PC-9 (cell line): ENCODE data around the gene CSTF1. TPM values are rescaled to one million over a fixed set of nuclear protein-coding genes. Genes with fewer than 3 reads are reported as not detected.

ENCODE experiments used
- BruUV-seq: library from RNA; stranded (reverse); fragments of 400-500 nt; replicated peaks from 2 replicates; lab custom pipeline; 2021; lab: Mats Ljungman, UMichigan
- CTCF ChIA-PET: fragments of 300-600 bp; sonication (Branson Sonifier 250); formaldehyde crosslinking; loops from one replicate; lab custom pipeline; 2022; ENCODE audit warnings: antibody characterized with exemption; lab: Charles Lee
- POLR2A ChIA-PET: fragments of 300-600 bp; sonication (Branson Sonifier 250); formaldehyde crosslinking; loops from one replicate; lab custom pipeline; 2022; ENCODE audit warnings: antibody characterized with exemption; ENCODE audit not compliant: unreplicated experiment; lab: Charles Lee
- DNase-seq, 2 experiments: peaks; one replicate each; pipeline versions ENCODE4 v3.0.0 to v3.0.0-alpha.2; 2015 to 2022; ENCODE audit warnings: mixed read lengths in 1 of 2
- H2AFZ ChIP-seq: fragments of 200-600 bp; sonication (generic); 2 replicates; pipeline ENCODE4 v1.8.1; 2017; ENCODE audit warnings: antibody characterized with exemption
- H3F3A ChIP-seq: fragments of 200-600 bp; sonication (generic); 2 replicates; pipeline ENCODE4 v1.8.1; 2017; ENCODE audit warnings: antibody characterized with exemption, mild to moderate bottlenecking, low read depth; ENCODE audit not compliant: insufficient read depth
- H3K27ac ChIP-seq: fragments of 200-600 bp; sonication (generic); 2 replicates; pipeline ENCODE4 v1.6.1; 2016; ENCODE audit warnings: mixed run types
- H3K27me3 ChIP-seq: fragments of 200-600 bp; sonication (generic); 2 replicates; pipeline ENCODE4 v1.6.1; 2016; ENCODE audit warnings: low read depth, mixed run types; ENCODE audit not compliant: insufficient read depth
- H3K36me3 ChIP-seq: fragments of 200-600 bp; sonication (generic); 2 replicates; pipeline ENCODE4 v1.6.1; 2016; ENCODE audit warnings: low read depth, mixed run types
- H3K4me1 ChIP-seq: fragments of 200-600 bp; sonication (generic); replicated peaks from 2 replicates; pipeline ENCODE4 v1.6.1; 2016; ENCODE audit warnings: mixed run types; ENCODE audit not compliant: insufficient read depth
- H3K4me2 ChIP-seq: fragments of 200-600 bp; sonication (generic); 2 replicates; pipeline ENCODE4 v1.6.1; 2017; ENCODE audit warnings: mixed run types
- H3K4me3 ChIP-seq: fragments of 200-600 bp; sonication (generic); 2 replicates; pipeline ENCODE4 v1.6.1; 2016; ENCODE audit warnings: mixed run types
- H3K79me2 ChIP-seq: fragments of 200-600 bp; sonication (generic); 2 replicates; pipeline ENCODE4 v1.6.1; 2017; ENCODE audit warnings: low read depth, mixed run types
- H3K9me2 ChIP-seq: fragments of 200-600 bp; sonication (generic); 2 replicates; pipeline ENCODE4 v1.8.1; 2017; ENCODE audit warnings: mild to moderate bottlenecking; ENCODE audit not compliant: insufficient read depth
- H3K9me3 ChIP-seq: fragments of 200-600 bp; sonication (generic); 2 replicates; pipeline ENCODE4 v1.8.1; 2016; ENCODE audit warnings: low read depth; ENCODE audit not compliant: insufficient read depth
- H4K20me1 ChIP-seq: fragments of 200-600 bp; sonication (generic); 2 replicates; pipeline ENCODE4 v1.8.1; 2017; ENCODE audit not compliant: insufficient read depth
- CTCF ChIP-seq: fragments of 200-600 bp; sonication (generic); conservative IDR thresholded peaks from 2 replicates; pipeline ENCODE4 v1.6.1; 2017; ENCODE audit warnings: mixed run types, antibody characterized with exemption, mild to moderate bottlenecking, moderate library complexity
- EZH2 ChIP-seq: fragments of 200-600 bp; sonication (generic); IDR thresholded peaks from 2 replicates; pipeline ENCODE4 v1.8.0; 2017; ENCODE audit warnings: antibody characterized with exemption, low read depth
- intact Hi-C: fragments of 100-400 bp; cut with micrococcal nuclease; formaldehyde crosslinking; loops from one replicate; pipeline ENCODE4 v1.10.0; 2022; ENCODE audit not compliant: unreplicated experiment
- total RNA-seq: library from RNA; stranded (reverse); gene quantifications from 2 replicates; pipeline ENCODE4 v1.2.3, GENCODE V29; 2021

The CSTF1 gene
- total RNA-seq, 1 experiment from 2014 or later: 50.0 TPM

GRCh38 chr20:56422824-56423189 is 30.4 kb downstream of the CSTF1 start:
- H3K27ac ChIP-seq: peak overlapping the region; percentile 55
- POLR2A ChIA-PET: interaction anchor here (0.6 kb wide), 1 partner anchor 10 kb away, joined by 13 read pairs; no protein-coding TSS in a partner anchor
- peaks cover 11% of the 10 kb centered on the region; the same call in 1 of the 2 replicates for H3F3A ChIP-seq
- H3K9me2 ChIP-seq: no peaks in the 10 kb centered on the region
- TF ChIP-seq CTCF (no peak), EZH2 (no peak)
- H4K20me1 ChIP-seq: no peaks in the 10 kb centered on the region
- H3K4me3 ChIP-seq: no peak overlapping the region
- no peaks in the 10 kb centered on the region for H3K79me2 ChIP-seq
- intact Hi-C loops: no loop called here
- H3K4me1 ChIP-seq: peaks cover 35% of the 10 kb centered on the region
- DNase-seq: no peak
- H3K27me3 ChIP-seq: no peaks in the 10 kb centered on the region
- no peaks in the 10 kb centered on the region for H3K9me3 ChIP-seq
- H2AFZ ChIP-seq: no peak overlapping the region
- peak overlapping the region; percentile 56 for H3K4me2 ChIP-seq
- CTCF ChIA-PET: no interaction called here
- BruUV-seq: no TSS peak
- no peaks in the 10 kb centered on the region for H3K36me3 ChIP-seq

- Histone ChIP-seq H3K9me3 (no peaks in the 10 kb centered on the region), H3K4me3 (no peak overlapping the region), H3K4me1 (peaks cover 35% of the 10 kb centered on the region), H3K27me3 (no peaks in the 10 kb centered on the region), H3K27ac (peak overlapping the region; percentile 55; the same call in 1 of the 2 replicates), H3K36me3 (no peaks in the 10 kb centered on the region), H3K79me2 (no peaks in the 10 kb centered on the region), H3K4me2 (peak overlapping the region; percentile 56; the same call in 1 of the 2 replicates), H3K9me2 (no peaks in the 10 kb centered on the region), H3F3A (peaks cover 11% of the 10 kb centered on the region; the same call in 1 of the 2 replicates), H4K20me1 (no peaks in the 10 kb centered on the region), H2AFZ (no peak overlapping the region)
- no peak for DNase-seq
- no TSS peak for BruUV-seq
- ChIA-PET CTCF (interaction anchor here (0.6 to 0.7 kb wide), 2 partner anchors 25 to 745 kb away, joined by 3 read pairs; no protein-coding TSS in a partner anchor), POLR2A (interaction anchor here (0.6 kb wide), 1 partner anchor 10 kb away, joined by 8 read pairs; no protein-coding TSS in a partner anchor)
- intact Hi-C loops: no loop called here
- TF ChIP-seq EZH2: no peak
- TF ChIP-seq CTCF: no peak
Observed at GRCh38 chr20:56423211-56423610, 30.8 kb downstream of the CSTF1 start.

GRCh38 chr20:56423886-56424285 is 31.4 kb downstream of the CSTF1 start:
- H3K4me1 ChIP-seq: peaks cover 35% of the 10 kb centered on the region
- no peak for DNase-seq
- ChIA-PET POLR2A (interaction anchor here (0.6 kb wide), 1 partner anchor 11 kb away, joined by 8 read pairs; no protein-coding TSS in a partner anchor), CTCF (interaction anchor here (0.7 kb wide), 1 partner anchor 744 kb away, joined by 3 read pairs; no protein-coding TSS in a partner anchor)
- TF ChIP-seq CTCF (no peak), EZH2 (no peak)
- no TSS peak for BruUV-seq
- no peaks in the 10 kb centered on the region for H3K9me3 ChIP-seq
- no peaks in the 10 kb centered on the region for H3K9me2 ChIP-seq
- no peaks in the 10 kb centered on the region for H4K20me1 ChIP-seq
- H3K4me2 ChIP-seq: no peak overlapping the region
- H3K36me3 ChIP-seq: no peaks in the 10 kb centered on the region
- H2AFZ ChIP-seq: no peak overlapping the region
- intact Hi-C loops: no loop called here
- no peak overlapping the region for H3K27ac ChIP-seq
- H3K4me3 ChIP-seq: no peak overlapping the region
- H3K27me3 ChIP-seq: no peaks in the 10 kb centered on the region
- H3K79me2 ChIP-seq: no peaks in the 10 kb centered on the region
- peaks cover 11% of the 10 kb centered on the region; the same call in 1 of the 2 replicates for H3F3A ChIP-seq
